ENCODE measurements around the gene TARS1. TPM values are rescaled to one million over a fixed set of nuclear protein-coding genes. Genes with fewer than 3 reads are reported as not detected.

Gene TARS1
- total RNA-seq, 2 experiments from 2014 or later = 101 to 105 TPM

- H3K4me1 ChIP-seq (ENCODE audit: insufficient read depth, low read length, poor library complexity, severe bottlenecking) = no peaks in the 10 kb centered on the region
- DNase-seq (ENCODE audit: low spot score) = no peak
- no TSS peak for BruUV-seq (replicated peaks)
- no peaks in the 10 kb centered on the region for H3K9me3 ChIP-seq (ENCODE audit: low read length)
- H3K9me2 ChIP-seq (ENCODE audit: insufficient read depth, low read length) = no peaks in the 10 kb centered on the region
- H3K79me2 ChIP-seq (ENCODE audit: insufficient read depth, low read depth, low read length) = no peaks in the 10 kb centered on the region
- H3K4me2 ChIP-seq (ENCODE audit: low read length) = no peak overlapping the region
- no peak for TF ChIP-seq CTCF (conservative IDR thresholded peaks at IDR 0.05; ENCODE audit: low read length)
- TF ChIP-seq EZH2phosphoT487 (IDR thresholded peaks at IDR 0.05; ENCODE audit: borderline replicate concordance, low read depth, low read length) = no peak
- no peak overlapping the region for H3K27ac ChIP-seq (ENCODE audit: low read depth, low read length, poor library complexity, severe bottlenecking)
- intact Hi-C loops (cut with micrococcal nuclease; ENCODE audit: unreplicated experiment) = no loop called here
- no peaks in the 10 kb centered on the region for H3K36me3 ChIP-seq (ENCODE audit: insufficient read depth, low read length)
- no peak overlapping the region for H3K4me3 ChIP-seq (ENCODE audit: low read depth, low read length, poor library complexity, severe bottlenecking)
- CTCF ChIA-PET (ENCODE audit: unreplicated experiment) = no interaction called here
- H4K20me1 ChIP-seq (ENCODE audit: insufficient read depth, low read length) = no peaks in the 10 kb centered on the region
- POLR2A ChIA-PET = no interaction called here
- H2AFZ ChIP-seq (ENCODE audit: low read length) = no peak overlapping the region
Observed at GRCh38 chr5:33487236-33487635, 46.5 kb downstream of the TARS1 start.

GRCh38 chr5:33488558-33489355 lies 48.0 kb downstream of the TARS1 start:
- no TSS peak for BruUV-seq (replicated peaks)
- CTCF ChIA-PET (ENCODE audit: unreplicated experiment) = no interaction called here
- intact Hi-C loops (cut with micrococcal nuclease; ENCODE audit: unreplicated experiment) = no loop called here

More at GRCh38 chr5:33488558-33489355, 48.0 kb downstream of the TARS1 start:
- no peak for DNase-seq (ENCODE audit: low spot score)
- Histone ChIP-seq H3K9me3 (ENCODE audit: low read length) (no peaks in the 10 kb centered on the region), H3K4me1 (ENCODE audit: insufficient read depth, low read length, poor library complexity, severe bottlenecking) (no peaks in the 10 kb centered on the region), H3K27ac (ENCODE audit: low read depth, low read length, poor library complexity, severe bottlenecking) (no peak overlapping the region), H2AFZ (ENCODE audit: low read length) (no peak overlapping the region), H3K4me3 (ENCODE audit: low read depth, low read length, poor library complexity, severe bottlenecking) (no peak overlapping the region), H3K4me2 (ENCODE audit: low read length) (no peak overlapping the region), H4K20me1 (ENCODE audit: insufficient read depth, low read length) (no peaks in the 10 kb centered on the region), H3K79me2 (ENCODE audit: insufficient read depth, low read depth, low read length) (no peaks in the 10 kb centered on the region), H3K36me3 (ENCODE audit: insufficient read depth, low read length) (no peaks in the 10 kb centered on the region), H3K9me2 (ENCODE audit: insufficient read depth, low read length) (no peaks in the 10 kb centered on the region)
- TF ChIP-seq EZH2phosphoT487 (IDR thresholded peaks at IDR 0.05; ENCODE audit: borderline replicate concordance, low read depth, low read length) (no peak), CTCF (conservative IDR thresholded peaks at IDR 0.05; ENCODE audit: low read length) (no peak)
- POLR2A ChIA-PET = no interaction called here
